ENCODE measurements around the gene XPNPEP3.

DNA sequence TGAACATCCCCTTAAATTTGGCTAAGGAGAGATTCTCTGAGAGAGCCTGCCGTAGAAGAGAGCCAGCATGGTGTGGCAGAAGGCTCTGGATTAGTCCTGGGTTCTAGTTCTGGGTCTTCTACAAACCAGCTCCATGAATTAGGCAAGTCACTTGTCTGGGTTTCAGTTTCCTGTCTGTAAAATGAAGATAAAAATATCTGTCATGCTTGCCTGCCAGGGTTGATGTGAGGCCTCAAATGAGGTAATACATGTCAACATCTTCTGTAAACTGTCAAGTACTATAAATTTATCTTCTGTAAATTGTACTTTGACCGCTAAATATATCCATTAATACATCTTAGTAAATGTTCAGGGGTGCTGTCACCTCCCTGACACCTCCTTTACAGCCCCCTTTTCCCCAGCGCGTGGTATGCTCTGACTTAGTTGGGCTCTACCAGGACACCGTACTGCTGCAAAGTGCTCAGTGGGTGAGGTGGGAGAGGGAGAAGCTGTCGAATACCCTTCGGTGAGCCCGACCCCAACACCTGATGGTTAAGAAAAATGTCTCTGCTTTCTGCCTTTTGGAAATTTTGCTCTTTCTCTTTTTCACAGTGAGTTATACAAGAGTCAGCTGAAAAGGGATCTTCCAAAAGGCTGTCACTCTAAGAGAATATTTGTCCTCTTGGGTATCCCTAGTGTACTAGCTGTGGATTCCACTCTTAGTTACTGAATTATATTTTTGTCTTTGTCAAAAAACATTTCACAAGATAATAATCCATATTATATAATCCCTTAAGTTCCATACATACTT, 109.2 kb downstream of the XPNPEP3 start:
- no peak for TF ChIP-seq CTCF (IDR thresholded peaks at IDR 0.05)
- TF ChIP-seq POLR2A (IDR thresholded peaks at IDR 0.05): no peak
